HCT116 (cell line): Measurements from ENCODE around the gene OR5AS1. TPM values are rescaled to one million over a fixed set of nuclear protein-coding genes. Genes with fewer than 3 reads are reported as not detected.

ENCODE experiments used
- ATAC-seq: fragments of 200-7000 bp; cut with Tn5 transposase; 2 replicates; pipeline ENCODE4 v1.9.1; 2020; ENCODE audit warnings: mild to moderate bottlenecking, moderate library complexity
- BruUV-seq: library from RNA; stranded (reverse); fragments of 400-500 nt; replicated peaks from 2 replicates; lab custom pipeline; 2021; lab: Mats Ljungman, UMichigan
- CTCF ChIA-PET: fragments of 300-600 bp; sonication (Branson Sonifier 250); formaldehyde crosslinking; loops from one replicate; lab custom pipeline; 2021; ENCODE audit warnings: antibody characterized with exemption; lab: Charles Lee
- POLR2A ChIA-PET: fragments of 300-600, 350-600 bp; sonication (Branson Sonifier 250); formaldehyde crosslinking; loops from one replicate; lab custom pipeline; 2021; ENCODE audit warnings: antibody characterized with exemption; lab: Charles Lee
- RAD21 ChIA-PET, 2 experiments: fragments of 300-600 bp; sonication (Branson Sonifier 250); formaldehyde crosslinking; loops; one replicate each; lab custom pipeline; 2023; ENCODE audit warnings: low total read pairs in 2 of 2; ENCODE audit not compliant: uncharacterized antibody in 2 of 2, unreplicated experiment in 2 of 2, low non-redundant PET in 1 of 2; lab: Charles Lee
- DNase-seq: peaks from one replicate; pipeline ENCODE4 v3.0.0-alpha.2; 2010; ENCODE audit warnings: low read depth, low spot score
- H2AFZ ChIP-seq: fragments of 200-600 bp; shearing (Covaris generic), sonication (generic); 2 replicates; pipeline ENCODE4 v1.6.1; 2017; ENCODE audit warnings: low read depth, mixed run types, mixed read lengths, antibody characterized with exemption, low read length; ENCODE audit not compliant: poor library complexity, severe bottlenecking
- H3K27ac ChIP-seq: 2 replicates; pipeline ENCODE4 v1.5.1; 2012; ENCODE audit warnings: low read depth, low read length
- H3K27me3 ChIP-seq: fragments of 200-600 bp; sonication (generic); 2 replicates; pipeline ENCODE4 v1.6.1; 2016; ENCODE audit warnings: mixed run types, low read length, mixed read lengths; ENCODE audit not compliant: insufficient read depth
- H3K36me3 ChIP-seq, 2 experiments: fragments of 200-500 bp in 1 of 2; fragments of 200-600 bp in 1 of 2; sonication (Bioruptor generic) in 1 of 2; sonication (generic) in 1 of 2; 2 replicates each; pipeline versions ENCODE4 v1.5.1 to v1.6.1; 2014 to 2016; ENCODE audit warnings: low read length in 2 of 2, inconsistent platforms in 1 of 2, mixed read lengths in 1 of 2, mixed run types in 1 of 2; ENCODE audit not compliant: insufficient read depth in 2 of 2, control insufficient read depth in 1 of 2
- H3K4me1 ChIP-seq, 2 experiments: fragments of 200-600 bp in 1 of 2; sonication (generic) in 1 of 2; 2 replicates each; pipeline versions ENCODE4 v1.5.1 to v1.6.1; 2012 to 2017; ENCODE audit warnings: low read length in 2 of 2, inconsistent platforms in 1 of 2, mild to moderate bottlenecking in 1 of 2, mixed read lengths in 1 of 2, mixed run types in 1 of 2, moderate library complexity in 1 of 2; ENCODE audit not compliant: insufficient read depth in 2 of 2, control insufficient read depth in 1 of 2
- H3K4me2 ChIP-seq: fragments of 200-600 bp; sonication (generic); 2 replicates; pipeline ENCODE4 v1.6.1; 2017; ENCODE audit warnings: mixed run types, low read length, mixed read lengths
- H3K4me3 ChIP-seq, 2 experiments: fragments of 200-600 bp in 1 of 2; sonication (generic) in 1 of 2; replicated peaks in 1 of 2; 2 replicates each; pipeline ENCODE4 v1.5.1; 2011 to 2016; ENCODE audit warnings: low read length in 2 of 2, control low read depth in 1 of 2, low read depth in 1 of 2, mild to moderate bottlenecking in 1 of 2, mixed read lengths in 1 of 2, mixed run types in 1 of 2
- H3K79me2 ChIP-seq: fragments of 200-600 bp; sonication (generic); 2 replicates; pipeline ENCODE4 v1.6.1; 2017; ENCODE audit warnings: mild to moderate bottlenecking, mixed run types, low read length, moderate library complexity, mixed read lengths; ENCODE audit not compliant: insufficient read depth
- H3K9ac ChIP-seq: fragments of 200-600 bp; sonication (generic); 2 replicates; pipeline ENCODE4 v1.6.1; 2016; ENCODE audit warnings: low read length, mixed read lengths
- H3K9me2 ChIP-seq: fragments of 200-600 bp; sonication (generic), shearing (Covaris generic); 2 replicates; pipeline ENCODE4 v1.6.1; 2017; ENCODE audit warnings: mixed run types, mild to moderate bottlenecking, moderate library complexity; ENCODE audit not compliant: insufficient read depth
- H3K9me3 ChIP-seq, 2 experiments: fragments of 200-500 bp in 1 of 2; fragments of 200-600 bp in 1 of 2; sonication (Bioruptor generic) in 1 of 2; sonication (generic) in 1 of 2; 2 replicates each; pipeline ENCODE4 v1.6.1; 2014 to 2017; ENCODE audit warnings: low read length in 2 of 2, mixed read lengths in 2 of 2, inconsistent platforms in 1 of 2, low read depth in 1 of 2, mild to moderate bottlenecking in 1 of 2, mixed run types in 1 of 2, moderate library complexity in 1 of 2; ENCODE audit not compliant: control insufficient read depth in 1 of 2, insufficient read depth in 1 of 2
- H4K20me1 ChIP-seq: fragments of 200-600 bp; sonication (generic), shearing (Covaris generic); 2 replicates; pipeline ENCODE4 v1.6.1; 2017; ENCODE audit warnings: mixed run types, mild to moderate bottlenecking, moderate library complexity; ENCODE audit not compliant: insufficient read depth
- CBX3 ChIP-seq: IDR thresholded peaks from 2 replicates; pipeline ENCODE4 v1.6.1; 2012; ENCODE audit warnings: low read depth
- CTCF ChIP-seq, 3 experiments: fragments of 200-600 bp in 1 of 3; sonication (generic) in 1 of 3; IDR thresholded peaks in 2 of 3; conservative IDR thresholded peaks in 1 of 3; 2 replicates each; pipeline ENCODE4 v1.5.1; 2012 to 2017; ENCODE audit warnings: low read depth in 2 of 3, low read length in 2 of 3, antibody characterized with exemption in 1 of 3, borderline replicate concordance in 1 of 3, control low read depth in 1 of 3, mild to moderate bottlenecking in 1 of 3, mixed read lengths in 1 of 3, mixed run types in 1 of 3, moderate library complexity in 1 of 3; ENCODE audit not compliant: insufficient read depth in 1 of 3
- EZH2 ChIP-seq: fragments of 200-600 bp; sonication (generic); IDR thresholded peaks from 2 replicates; pipeline ENCODE4 v1.6.1; 2017; ENCODE audit warnings: antibody characterized with exemption, mixed run types
- EZH2phosphoT487 ChIP-seq: fragments of 200-600 bp; IDR thresholded peaks from 2 replicates; pipeline ENCODE4 v1.6.1; 2018; ENCODE audit warnings: antibody characterized with exemption, borderline replicate concordance
- FOSL1 ChIP-seq: IDR thresholded peaks from 2 replicates; pipeline ENCODE4 v1.6.1; 2012; ENCODE audit warnings: low read depth
- MAX ChIP-seq: IDR thresholded peaks from 2 replicates; pipeline ENCODE4 v1.6.1; 2012
- POLR2A ChIP-seq: IDR thresholded peaks from 2 replicates; pipeline ENCODE4 v1.7.0; 2011; ENCODE audit warnings: borderline replicate concordance; ENCODE audit not compliant: insufficient read depth, insufficient read length; ENCODE audit errors: extremely low read depth
- RAD21 ChIP-seq: IDR thresholded peaks from 2 replicates; pipeline ENCODE4 v1.6.1; 2012; ENCODE audit warnings: low read depth, mild to moderate bottlenecking
- REST ChIP-seq: IDR thresholded peaks from 2 replicates; pipeline ENCODE4 v1.6.1; 2012; ENCODE audit warnings: low read depth
- SIN3A ChIP-seq: IDR thresholded peaks from 2 replicates; pipeline ENCODE4 v1.6.1; 2012; ENCODE audit warnings: low read depth
- SP1 ChIP-seq: IDR thresholded peaks from 2 replicates; pipeline ENCODE4 v1.6.1; 2012; ENCODE audit warnings: low read depth
- SRF ChIP-seq: IDR thresholded peaks from 2 replicates; pipeline ENCODE4 v1.6.1; 2012; ENCODE audit warnings: low read depth
- TCF7L2 ChIP-seq: IDR thresholded peaks from 2 replicates; pipeline ENCODE4 v1.7.0; 2011; ENCODE audit warnings: borderline replicate concordance, inconsistent platforms; ENCODE audit not compliant: insufficient read depth, insufficient read length; ENCODE audit errors: extremely low read depth
- YY1 ChIP-seq: IDR thresholded peaks from 2 replicates; pipeline ENCODE4 v1.6.1; 2011; ENCODE audit warnings: low read length, low read depth, moderate library complexity, mild to moderate bottlenecking; ENCODE audit not compliant: insufficient replicate concordance; ENCODE audit errors: extremely low read depth
- ZBTB33 ChIP-seq: IDR thresholded peaks from 2 replicates; pipeline ENCODE4 v1.6.1; 2011; ENCODE audit warnings: mild to moderate bottlenecking, low read length, moderate library complexity; ENCODE audit not compliant: insufficient replicate concordance; ENCODE audit errors: extremely low read depth
- ZNF274 ChIP-seq: fragments of 200-500 bp; sonication (Bioruptor generic); IDR thresholded peaks from 2 replicates; pipeline ENCODE4 v1.6.1; 2014; ENCODE audit warnings: mild to moderate bottlenecking, low read depth, low read length, inconsistent platforms
- intact Hi-C: fragments of 100-400 bp; cut with micrococcal nuclease; formaldehyde crosslinking; loops from 2 replicates; pipeline ENCODE4 v1.10.0; 2022
- total RNA-seq: library from RNA; stranded (reverse); gene quantifications from one replicate; pipeline ENCODE4 v1.2.1, GENCODE V29; 2021; ENCODE audit not compliant: unreplicated experiment

OR5AS1 gene
- total RNA-seq, 1 experiment from 2014 or later: not detected

GRCh38 chr11:55994525-55994924, 32.9 kb upstream of the OR5AS1 start, which contains the start of gene OR5F1:
TSS of gene OR5F1 (minus strand) at chr11:55994625. CDS start at chr11:55994625, 0 bp downstream.
- no peak within 1 kb of the TSS for H3K4me3 ChIP-seq
- H3K9me2 ChIP-seq: no peaks in the 10 kb centered on the region
- DNase-seq (no peak), ATAC-seq (no peak)
- peaks cover 0 to 12% of the 10 kb centered on the region in 2 experiments; a peak in 2 of 4 replicates for H3K9me3 ChIP-seq
- no peak within 1 kb of the TSS for H3K27ac ChIP-seq
- no peaks in the 10 kb centered on the region for H3K79me2 ChIP-seq
- no peaks in the 10 kb centered on the region for H3K36me3 ChIP-seq
- TF ChIP-seq RAD21 (no peak), ZNF274 (no peak), YY1 (no peak), FOSL1 (no peak), SRF (no peak), REST (no peak), SP1 (no peak), SIN3A (no peak), ZBTB33 (no peak), MAX (no peak), POLR2A (no peak), EZH2phosphoT487 (no peak), CBX3 (no peak), TCF7L2 (no peak), EZH2 (no peak), CTCF (IDR thresholded peaks at IDR 0.05 in 2 of 3, conservative IDR thresholded peaks at IDR 0.05 in 1 of 3; ENCODE audit: borderline replicate concordance in 1 of 3, insufficient read depth in 1 of 3, low read depth in 2 of 3, low read length in 2 of 3) (no peak)
- ChIA-PET POLR2A (no interaction called here), CTCF (no interaction called here), RAD21 (no interaction called here)
- no peak within 1 kb of the TSS for H3K9ac ChIP-seq
- H4K20me1 ChIP-seq: no peaks in the 10 kb centered on the region
- H3K4me2 ChIP-seq: no peak within 1 kb of the TSS
- H3K4me1 ChIP-seq: no peaks in the 10 kb centered on the region
- no peak within 1 kb of the TSS for H2AFZ ChIP-seq
- no peaks in the 10 kb centered on the region for H3K27me3 ChIP-seq
- BruUV-seq: no TSS peak
- intact Hi-C loops: no loop called here
